A673 (cell line): Measurements from ENCODE around the gene SUN5. TPM values are rescaled to one million over a fixed set of nuclear protein-coding genes. Genes with fewer than 3 reads are reported as not detected.

ENCODE experiments used
- BruUV-seq: library from RNA; stranded (reverse); fragments of 400-500 nt; replicated peaks from 2 replicates; lab custom pipeline; 2021; lab: Mats Ljungman, UMichigan
- CTCF ChIA-PET: fragments of 300-600 bp; sonication (Branson Sonifier 250); formaldehyde crosslinking; loops from one replicate; lab custom pipeline; 2022; ENCODE audit warnings: antibody characterized with exemption; lab: Charles Lee
- POLR2A ChIA-PET: fragments of 300-600 bp; sonication (Branson Sonifier 250); formaldehyde crosslinking; loops from one replicate; lab custom pipeline; 2022; ENCODE audit warnings: antibody characterized with exemption; ENCODE audit not compliant: low non-redundant PET; lab: Charles Lee
- DNase-seq: peaks from one replicate; pipeline ENCODE4 v3.0.0-alpha.2; 2015; ENCODE audit warnings: low spot score
- H3K27ac ChIP-seq: fragments of 200-600 bp; sonication (generic); 2 replicates; pipeline ENCODE4 v1.5.1; 2016; ENCODE audit warnings: mixed run types, low read depth, mild to moderate bottlenecking, mixed read lengths, antibody characterized with exemption, low read length; ENCODE audit not compliant: poor library complexity, severe bottlenecking
- H3K27me3 ChIP-seq: fragments of 200-600 bp; sonication (generic); replicated peaks from 2 replicates; pipeline ENCODE4 v1.6.1; 2017; ENCODE audit warnings: mixed run types, low read depth, mild to moderate bottlenecking, mixed read lengths, antibody characterized with exemption, low read length; ENCODE audit not compliant: insufficient read depth, poor library complexity
- H3K36me3 ChIP-seq: fragments of 200-600 bp; sonication (generic); 2 replicates; pipeline ENCODE4 v1.6.1; 2016; ENCODE audit warnings: mixed run types, mild to moderate bottlenecking, mixed read lengths, antibody characterized with exemption, low read length; ENCODE audit not compliant: insufficient read depth, poor library complexity, severe bottlenecking
- H3K4me1 ChIP-seq: fragments of 200-600 bp; sonication (generic); 2 replicates; pipeline ENCODE4 v1.6.1; 2017; ENCODE audit warnings: mixed run types, mild to moderate bottlenecking, mixed read lengths, antibody characterized with exemption, low read length; ENCODE audit not compliant: insufficient read depth, poor library complexity, severe bottlenecking
- H3K4me3 ChIP-seq: fragments of 200-600 bp; sonication (generic); 2 replicates; pipeline ENCODE4 v1.5.1; 2016; ENCODE audit warnings: low read depth, mixed run types, mild to moderate bottlenecking, mixed read lengths, low read length; ENCODE audit not compliant: poor library complexity, severe bottlenecking
- H3K9me3 ChIP-seq: fragments of 200-600 bp; sonication (generic); 2 replicates; pipeline ENCODE4 v1.6.1; 2016; ENCODE audit warnings: mixed run types, low read depth, mild to moderate bottlenecking, mixed read lengths, antibody characterized with exemption, low read length; ENCODE audit not compliant: poor library complexity, severe bottlenecking
- EZH2 ChIP-seq: fragments of 200-600 bp; sonication (generic); IDR thresholded peaks from 2 replicates; pipeline ENCODE4 v1.6.1; 2017; ENCODE audit warnings: borderline replicate concordance, low read depth, mild to moderate bottlenecking, mixed read lengths, antibody characterized with exemption, low read length; ENCODE audit not compliant: poor library complexity, severe bottlenecking
- intact Hi-C: fragments of 100-400 bp; cut with micrococcal nuclease; formaldehyde crosslinking; loops from one replicate; pipeline ENCODE4 v1.10.0; 2022; ENCODE audit not compliant: unreplicated experiment
- total RNA-seq: library from RNA; stranded (reverse); gene quantifications from 2 replicates; pipeline ENCODE4 v1.2.3, GENCODE V29; 2021
- TF ChIP-seq, protein P1 (sequence below): fragments of 300-800, 200-600 bp; sonication (generic); conservative IDR thresholded peaks from 2 replicates; pipeline ENCODE4 v1.5.1; 2017; ENCODE audit warnings: low read depth, mild to moderate bottlenecking, antibody characterized with exemption, low read length, moderate library complexity, mixed read lengths

SUN5 gene
- total RNA-seq, 1 experiment from 2014 or later = not detected

DNA sequence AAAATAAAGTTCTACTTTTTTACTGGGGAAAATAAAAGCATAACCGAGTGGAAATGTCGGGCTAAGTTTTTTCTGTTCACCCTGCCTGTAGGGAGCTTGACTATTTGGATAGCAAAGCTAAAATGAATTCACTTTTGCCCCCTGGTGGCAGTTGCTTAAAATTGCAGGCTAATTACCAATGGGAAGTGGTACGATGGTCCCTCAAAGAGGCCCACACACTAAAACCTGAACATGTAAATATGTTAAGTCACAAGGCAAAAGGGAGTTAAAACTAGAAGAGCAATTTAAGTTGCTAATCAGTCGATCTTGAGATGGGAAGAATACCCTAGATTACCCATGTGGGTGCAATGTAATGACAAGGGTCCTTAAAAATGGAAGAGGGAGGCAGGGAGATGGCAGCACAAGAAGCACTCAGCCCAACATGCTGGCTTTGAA lies 916 bp upstream of the SUN5 start:
- Histone ChIP-seq H3K36me3 (no peaks in the 10 kb centered on the region), H3K9me3 (no peaks in the 10 kb centered on the region), H3K4me1 (no peaks in the 10 kb centered on the region), H3K4me3 (no peak overlapping the region), H3K27me3 (no peaks in the 10 kb centered on the region), H3K27ac (no peak overlapping the region)
- ChIA-PET POLR2A (no interaction called here), CTCF (no interaction called here)
- peak; percentile 26 for DNase-seq
- no TSS peak for BruUV-seq
- TF ChIP-seq, protein P1, sequence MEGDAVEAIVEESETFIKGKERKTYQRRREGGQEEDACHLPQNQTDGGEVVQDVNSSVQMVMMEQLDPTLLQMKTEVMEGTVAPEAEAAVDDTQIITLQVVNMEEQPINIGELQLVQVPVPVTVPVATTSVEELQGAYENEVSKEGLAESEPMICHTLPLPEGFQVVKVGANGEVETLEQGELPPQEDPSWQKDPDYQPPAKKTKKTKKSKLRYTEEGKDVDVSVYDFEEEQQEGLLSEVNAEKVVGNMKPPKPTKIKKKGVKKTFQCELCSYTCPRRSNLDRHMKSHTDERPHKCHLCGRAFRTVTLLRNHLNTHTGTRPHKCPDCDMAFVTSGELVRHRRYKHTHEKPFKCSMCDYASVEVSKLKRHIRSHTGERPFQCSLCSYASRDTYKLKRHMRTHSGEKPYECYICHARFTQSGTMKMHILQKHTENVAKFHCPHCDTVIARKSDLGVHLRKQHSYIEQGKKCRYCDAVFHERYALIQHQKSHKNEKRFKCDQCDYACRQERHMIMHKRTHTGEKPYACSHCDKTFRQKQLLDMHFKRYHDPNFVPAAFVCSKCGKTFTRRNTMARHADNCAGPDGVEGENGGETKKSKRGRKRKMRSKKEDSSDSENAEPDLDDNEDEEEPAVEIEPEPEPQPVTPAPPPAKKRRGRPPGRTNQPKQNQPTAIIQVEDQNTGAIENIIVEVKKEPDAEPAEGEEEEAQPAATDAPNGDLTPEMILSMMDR = peak; percentile 59
- no peak for TF ChIP-seq EZH2
- intact Hi-C loops = no loop called here

DNA sequence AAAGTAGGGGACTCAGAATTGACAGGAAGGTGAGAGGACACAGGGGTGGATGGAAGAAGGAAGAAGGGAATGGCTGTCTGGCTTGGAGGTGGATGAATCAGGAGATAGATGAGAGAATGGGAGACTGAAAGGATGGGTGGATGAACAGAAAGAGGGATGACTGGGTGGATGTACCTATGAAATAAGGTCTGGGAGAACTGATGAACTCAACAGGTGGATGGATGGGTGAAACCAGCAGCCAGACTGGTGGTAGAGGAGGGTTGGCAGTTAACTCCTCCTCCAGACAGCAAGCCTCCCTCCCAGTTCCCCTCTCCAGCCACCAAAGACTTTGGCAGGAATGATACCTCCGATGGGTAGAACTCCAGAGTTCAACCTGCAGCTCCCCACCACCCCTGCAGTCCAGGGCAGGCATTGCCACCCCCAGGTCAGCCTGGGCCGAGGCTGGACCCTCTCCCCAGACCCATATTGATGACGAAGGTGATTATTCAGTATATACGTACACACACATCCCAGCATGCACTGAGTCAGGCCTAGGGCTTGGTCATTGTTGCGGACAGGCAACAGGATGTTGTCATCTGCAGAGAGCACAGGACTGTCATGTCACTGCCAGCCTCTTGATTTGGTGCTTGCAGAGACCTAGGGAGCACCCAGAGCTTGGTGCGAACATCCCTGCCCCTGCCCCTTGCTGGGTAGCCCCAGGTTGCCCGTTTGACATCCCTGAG lies 2.0 kb downstream of the SUN5 start:
- H3K4me1 ChIP-seq = no peaks in the 10 kb centered on the region
- DNase-seq = no peak
- H3K36me3 ChIP-seq = no peaks in the 10 kb centered on the region
- H3K4me3 ChIP-seq = no peak overlapping the region
- ChIA-PET POLR2A (no interaction called here), CTCF (no interaction called here)
- H3K9me3 ChIP-seq = no peaks in the 10 kb centered on the region
- H3K27ac ChIP-seq = no peak overlapping the region
- intact Hi-C loops = no loop called here
- TF ChIP-seq, protein P1 = no peak
- TF ChIP-seq EZH2 = no peak
- H3K27me3 ChIP-seq = no peaks in the 10 kb centered on the region
- BruUV-seq = no TSS peak

DNA sequence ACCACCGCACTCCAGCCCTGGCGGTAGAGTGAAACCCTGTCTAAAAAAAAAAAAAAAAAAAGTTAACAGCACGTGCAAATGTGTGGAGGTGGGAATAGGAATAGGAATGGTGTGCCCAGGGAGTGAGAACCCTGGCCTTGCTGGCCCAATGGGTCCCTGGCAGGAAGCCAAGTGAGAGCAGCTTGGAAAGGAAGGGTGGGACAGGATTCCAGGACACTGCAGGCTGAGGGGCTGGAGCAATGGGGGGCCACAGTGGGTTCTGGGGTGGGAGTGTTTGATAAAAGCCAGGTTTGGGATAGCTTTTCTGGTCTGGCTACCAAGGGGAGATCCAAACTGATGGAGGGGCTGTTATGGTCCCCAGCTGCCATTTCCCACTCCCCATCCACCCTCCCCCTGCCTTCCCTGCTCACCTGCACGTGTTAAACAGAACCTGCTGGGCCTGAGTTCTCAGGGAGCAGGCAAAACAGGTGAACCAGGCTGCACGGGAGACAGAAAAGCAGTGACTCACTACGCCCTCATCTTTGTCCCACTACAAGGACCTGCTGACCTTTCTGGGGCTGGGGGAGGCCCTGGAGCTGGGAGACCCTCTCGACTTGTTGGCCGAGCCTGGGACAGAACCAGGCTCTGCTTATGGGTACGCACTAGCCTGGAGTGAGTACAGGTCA lies 3.3 kb downstream of the SUN5 start:
- no peaks in the 10 kb centered on the region for H3K9me3 ChIP-seq
- intact Hi-C loops = no loop called here
- H3K27ac ChIP-seq = no peak overlapping the region
- CTCF ChIA-PET = no interaction called here
- H3K4me3 ChIP-seq = no peak overlapping the region
- H3K36me3 ChIP-seq = no peaks in the 10 kb centered on the region
- no peak for DNase-seq
- no TSS peak for BruUV-seq
- H3K27me3 ChIP-seq = no peaks in the 10 kb centered on the region
- no peaks in the 10 kb centered on the region for H3K4me1 ChIP-seq
- TF ChIP-seq, protein P1 = no peak
- TF ChIP-seq EZH2 = no peak
- POLR2A ChIA-PET = no interaction called here
